IMR-90 (cell line): ENCODE data around the gene XRCC4. TPM values are rescaled to one million over a fixed set of nuclear protein-coding genes. Genes with fewer than 3 reads are reported as not detected.

ENCODE experiments used
- ATAC-seq: fragments of 200-7000 bp; cut with Tn5 transposase; 2 replicates; pipeline ENCODE4 v1.9.1; 2020; ENCODE audit warnings: low read depth, mild to moderate bottlenecking, moderate library complexity
- BruUV-seq: library from RNA; stranded (reverse); fragments of 400-500 nt; replicated peaks from 2 replicates; lab custom pipeline; 2021; lab: Mats Ljungman, UMichigan
- CTCF ChIA-PET: fragments of 300-600 bp; formaldehyde crosslinking; extraction: SDS; loops from one replicate; lab custom pipeline; 2021; ENCODE audit warnings: antibody characterized with exemption; lab: Yijun Ruan, JAX
- POLR2A ChIA-PET: fragments of 300-600 bp; sonication (Branson Sonifier 250); formaldehyde crosslinking; loops from one replicate; lab custom pipeline; 2022; ENCODE audit warnings: antibody characterized with exemption; ENCODE audit not compliant: unreplicated experiment; lab: Charles Lee
- DNase-seq: peaks from one replicate; pipeline ENCODE4 v3.0.0; 2013
- H2AFZ ChIP-seq: replicated peaks from 2 replicates; pipeline ENCODE3; 2013; ENCODE audit warnings: low read length, mild to moderate bottlenecking; ENCODE audit not compliant: poor library complexity
- H2AK5ac ChIP-seq: 2 replicates; pipeline ENCODE4 v1.6.1; 2013; ENCODE audit warnings: low read depth, low read length, inconsistent platforms
- H2AK9ac ChIP-seq: replicated peaks from 2 replicates; pipeline ENCODE3; 2013; ENCODE audit warnings: mild to moderate bottlenecking, low read depth, low read length, moderate library complexity; ENCODE audit not compliant: poor library complexity
- H2BK120ac ChIP-seq: 2 replicates; pipeline ENCODE4 v1.6.1; 2013; ENCODE audit warnings: low read depth, low read length, inconsistent platforms
- H2BK15ac ChIP-seq: 3 replicates; pipeline ENCODE4 v1.6.1; 2013; ENCODE audit warnings: low read depth, low read length, inconsistent platforms
- H2BK20ac ChIP-seq: 2 replicates; pipeline ENCODE4 v1.6.1; 2013; ENCODE audit warnings: low read depth, mild to moderate bottlenecking, inconsistent platforms, low read length, moderate library complexity
- H2BK5ac ChIP-seq: 2 replicates; pipeline ENCODE4 v1.6.1; 2013; ENCODE audit warnings: mild to moderate bottlenecking, low read depth, low read length, inconsistent platforms; ENCODE audit not compliant: poor library complexity, severe bottlenecking
- H3K14ac ChIP-seq: replicated peaks from 2 replicates; pipeline ENCODE4 v1.6.1; 2013; ENCODE audit warnings: low read depth, low read length, inconsistent platforms
- H3K18ac ChIP-seq: 2 replicates; pipeline ENCODE4 v1.6.1; 2013; ENCODE audit warnings: low read depth, low read length, control low read depth
- H3K23ac ChIP-seq: 2 replicates; pipeline ENCODE4 v1.6.1; 2013; ENCODE audit warnings: low read depth, low read length, inconsistent platforms
- H3K27ac ChIP-seq: 2 replicates; pipeline ENCODE4 v1.5.1; 2013; ENCODE audit warnings: mild to moderate bottlenecking, control low read depth, low read length; ENCODE audit not compliant: insufficient read depth
- H3K27me3 ChIP-seq: 2 replicates; pipeline ENCODE4 v1.6.1; 2013; ENCODE audit warnings: low read length; ENCODE audit not compliant: control insufficient read depth, insufficient read depth
- H3K36me3 ChIP-seq: 2 replicates; pipeline ENCODE4 v1.6.1; 2013; ENCODE audit warnings: low read length, mixed read lengths; ENCODE audit not compliant: control insufficient read depth, insufficient read depth
- H3K4ac ChIP-seq: 2 replicates; pipeline ENCODE4 v1.6.1; 2013; ENCODE audit warnings: low read depth, low read length, inconsistent platforms
- H3K4me1 ChIP-seq: 2 replicates; pipeline ENCODE4 v1.6.1; 2013; ENCODE audit warnings: low read length, mixed read lengths; ENCODE audit not compliant: control insufficient read depth, insufficient read depth
- H3K4me2 ChIP-seq: 2 replicates; pipeline ENCODE4 v1.6.1; 2013; ENCODE audit warnings: low read depth, mild to moderate bottlenecking, control low read depth, low read length, moderate library complexity
- H3K4me3 ChIP-seq: 2 replicates; pipeline ENCODE4 v1.5.1; 2013; ENCODE audit warnings: low read depth, mild to moderate bottlenecking, control low read depth, low read length, moderate library complexity; ENCODE audit not compliant: insufficient read depth
- H3K56ac ChIP-seq: 2 replicates; pipeline ENCODE4 v1.6.1; 2013; ENCODE audit warnings: low read length, inconsistent platforms; ENCODE audit not compliant: insufficient read depth; ENCODE audit errors: extremely low read depth
- H3K79me1 ChIP-seq, 2 experiments: 2 replicates each; pipeline ENCODE4 v1.6.1; 2013; ENCODE audit warnings: low read length in 2 of 2, inconsistent platforms in 1 of 2, low read depth in 1 of 2
- H3K9ac ChIP-seq: 2 replicates; pipeline ENCODE4 v1.6.1; 2013; ENCODE audit warnings: low read depth, low read length, control low read depth
- H3K9me1 ChIP-seq: 2 replicates; pipeline ENCODE4 v1.6.1; 2013; ENCODE audit warnings: low read length, inconsistent platforms; ENCODE audit not compliant: insufficient read depth
- H3K9me3 ChIP-seq: 2 replicates; pipeline ENCODE4 v1.6.1; 2013; ENCODE audit warnings: low read length; ENCODE audit not compliant: control insufficient read depth, insufficient read depth
- H4K20me1 ChIP-seq: 2 replicates; pipeline ENCODE4 v1.6.1; 2013; ENCODE audit warnings: low read length, inconsistent platforms; ENCODE audit not compliant: insufficient read depth
- H4K5ac ChIP-seq: 2 replicates; pipeline ENCODE4 v1.6.1; 2013; ENCODE audit warnings: mild to moderate bottlenecking, low read depth, low read length, control low read depth
- H4K8ac ChIP-seq, 2 experiments: 2 replicates each; pipeline ENCODE4 v1.6.1; 2013; ENCODE audit warnings: low read depth in 2 of 2, low read length in 2 of 2, control low read depth in 1 of 2, inconsistent platforms in 1 of 2
- H4K91ac ChIP-seq: 2 replicates; pipeline ENCODE4 v1.6.1; 2013; ENCODE audit warnings: low read depth, low read length, inconsistent platforms; ENCODE audit not compliant: insufficient read depth
- BHLHE40 ChIP-seq: fragments of 150-350 bp; IDR thresholded peaks from 2 replicates; pipeline ENCODE4 v1.6.1; 2016; ENCODE audit warnings: mild to moderate bottlenecking, low read depth, low read length
- RFX5 ChIP-seq: IDR thresholded peaks from 2 replicates; pipeline ENCODE4 v1.8.0; 2012; ENCODE audit warnings: low read depth, mild to moderate bottlenecking, low read length, moderate library complexity
- WGBS, 2 experiments: methylation state at CpG; one replicate each; pipeline versions ENCODE4 v1.1.5 to v1.1.7; 2013; ENCODE audit warnings: missing lambda C conversion rate in 2 of 2; ENCODE audit not compliant: insufficient read length in 1 of 2; ENCODE audit errors: extremely low coverage in 2 of 2; 5-methylcytosine and 5-hydroxymethylcytosine counted together
- dilution Hi-C: fragments of 300-500 bp; cut with HindIII; formaldehyde crosslinking; loops from one replicate; pipeline ENCODE4 v1.14.3; 2018; ENCODE audit warnings: low sequenced_read_pairs; ENCODE audit not compliant: unreplicated experiment
- in situ Hi-C: fragments of 300-500 bp; cut with MboI; formaldehyde crosslinking; loops from 3 replicates; pipeline ENCODE4 v1.14.3; 2019; ENCODE audit warnings: low sequenced_read_pairs, inconsistent platforms, mixed read lengths
- intact Hi-C: fragments of 100-400 bp; cut with micrococcal nuclease; formaldehyde crosslinking; loops from 2 replicates; pipeline ENCODE4 v1.10.0; 2022
- polyA plus RNA-seq, 3 experiments: library from polyadenylated mRNA; depleted of rRNA; stranded (reverse); fragments of >200 nt; gene quantifications; 2 replicates each; pipeline ENCODE4 v1.2.3, GENCODE V29; 2012; ENCODE audit warnings: low replicate concordance in 1 of 3
- total RNA-seq: library from RNA; depleted of rRNA; stranded (reverse); fragments of >200 nt; gene quantifications from 2 replicates; pipeline ENCODE4 v1.2.3, GENCODE V29; 2012
- TF ChIP-seq, protein P1 (sequence below): fragments of 150-350 bp; IDR thresholded peaks from 2 replicates; pipeline ENCODE4 v1.6.1; 2016; ENCODE audit warnings: low read depth, mild to moderate bottlenecking, low read length, moderate library complexity, borderline replicate concordance
- TF ChIP-seq, protein P2 (sequence below): conservative IDR thresholded peaks from 2 replicates; pipeline ENCODE4 v1.5.1; 2012; ENCODE audit warnings: mild to moderate bottlenecking, low read depth, low read length, improper control_type of control experiment
- TF ChIP-seq, protein P3 (sequence below): fragments of 150-350 bp; IDR thresholded peaks from 2 replicates; pipeline ENCODE4 v1.6.1; 2017; ENCODE audit warnings: mild to moderate bottlenecking, antibody characterized with exemption, low read length, low read depth

XRCC4 gene
- total and polyA plus RNA-seq, 2 of the 4 experiments (the other 2 are of a cell fraction): 3.5 to 4.7 TPM

DNA sequence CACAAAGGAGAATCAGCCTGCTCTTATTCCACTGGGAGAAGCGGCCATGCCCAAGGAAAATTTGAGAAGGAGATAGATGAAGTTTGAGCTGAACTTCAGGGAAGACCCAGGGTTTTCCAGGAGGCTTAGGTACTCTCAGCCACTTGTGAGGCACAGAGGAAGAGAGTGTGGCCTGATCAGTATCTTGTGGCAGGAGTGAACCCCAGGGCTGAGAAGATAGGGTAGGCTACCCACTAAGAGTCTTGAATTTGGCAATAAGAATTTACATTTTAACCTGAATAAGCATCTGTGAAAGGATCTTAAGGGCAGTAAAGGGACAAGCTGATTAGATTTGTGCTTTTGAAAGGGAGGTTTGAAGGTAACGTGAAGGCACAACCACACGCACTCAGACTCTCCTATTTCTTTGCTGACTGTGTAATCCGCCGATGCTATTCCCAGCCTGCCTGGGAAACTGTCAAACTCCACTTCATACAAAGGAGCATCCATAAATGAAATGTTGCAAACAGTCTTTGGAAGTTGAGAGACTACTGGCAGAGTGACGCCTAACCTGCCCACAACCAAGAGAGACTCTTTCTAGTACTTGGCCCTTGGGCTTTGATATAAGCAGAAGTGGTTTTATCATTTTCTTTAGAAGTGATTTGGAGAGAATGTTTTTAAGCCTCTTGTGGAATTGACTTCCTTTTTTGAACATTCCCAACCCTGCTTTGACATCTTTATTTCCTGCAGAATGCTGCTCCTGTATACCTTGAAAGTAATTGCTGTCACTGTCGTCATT is 286.0 kb downstream of the XRCC4 start:
- Histone ChIP-seq H3K4me1 (no peaks in the 10 kb centered on the region), H3K18ac (no peak overlapping the region), H3K9ac (no peak overlapping the region), H3K27ac (no peak overlapping the region), H3K79me1 (no peaks in the 10 kb centered on the region), H3K23ac (no peak overlapping the region), H4K8ac (no peak overlapping the region), H3K9me3 (peaks cover 3% of the 10 kb centered on the region; the same call in 1 of the 2 replicates), H3K4ac (no peak overlapping the region), H3K14ac (no peak overlapping the region), H3K56ac (no peak overlapping the region), H2AK5ac (no peak overlapping the region), H3K9me1 (peaks cover 3% of the 10 kb centered on the region; the same call in 1 of the 2 replicates), H4K91ac (no peak overlapping the region), H2BK15ac (no peak overlapping the region), H2BK120ac (no peak overlapping the region), H2AK9ac (no peak overlapping the region), H2AFZ (no peak overlapping the region), H4K20me1 (no peaks in the 10 kb centered on the region), H2BK5ac (no peak overlapping the region), H3K4me3 (no peak overlapping the region), H4K5ac (no peak overlapping the region), H3K4me2 (no peak overlapping the region), H3K27me3 (no peaks in the 10 kb centered on the region), H3K36me3 (no peaks in the 10 kb centered on the region), H2BK20ac (no peak overlapping the region)
- intact Hi-C loops (no loop called here), in situ Hi-C loops (no loop called here), dilution Hi-C loops (no loop called here)
- CTCF ChIA-PET: no interaction called here
- no TSS peak for BruUV-seq
- no peak for DNase-seq
- no peak for TF ChIP-seq BHLHE40
- TF ChIP-seq, protein P1, sequence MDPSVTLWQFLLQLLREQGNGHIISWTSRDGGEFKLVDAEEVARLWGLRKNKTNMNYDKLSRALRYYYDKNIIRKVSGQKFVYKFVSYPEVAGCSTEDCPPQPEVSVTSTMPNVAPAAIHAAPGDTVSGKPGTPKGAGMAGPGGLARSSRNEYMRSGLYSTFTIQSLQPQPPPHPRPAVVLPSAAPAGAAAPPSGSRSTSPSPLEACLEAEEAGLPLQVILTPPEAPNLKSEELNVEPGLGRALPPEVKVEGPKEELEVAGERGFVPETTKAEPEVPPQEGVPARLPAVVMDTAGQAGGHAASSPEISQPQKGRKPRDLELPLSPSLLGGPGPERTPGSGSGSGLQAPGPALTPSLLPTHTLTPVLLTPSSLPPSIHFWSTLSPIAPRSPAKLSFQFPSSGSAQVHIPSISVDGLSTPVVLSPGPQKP: no peak
- no peak for TF ChIP-seq RFX5
- TF ChIP-seq, protein P2, sequence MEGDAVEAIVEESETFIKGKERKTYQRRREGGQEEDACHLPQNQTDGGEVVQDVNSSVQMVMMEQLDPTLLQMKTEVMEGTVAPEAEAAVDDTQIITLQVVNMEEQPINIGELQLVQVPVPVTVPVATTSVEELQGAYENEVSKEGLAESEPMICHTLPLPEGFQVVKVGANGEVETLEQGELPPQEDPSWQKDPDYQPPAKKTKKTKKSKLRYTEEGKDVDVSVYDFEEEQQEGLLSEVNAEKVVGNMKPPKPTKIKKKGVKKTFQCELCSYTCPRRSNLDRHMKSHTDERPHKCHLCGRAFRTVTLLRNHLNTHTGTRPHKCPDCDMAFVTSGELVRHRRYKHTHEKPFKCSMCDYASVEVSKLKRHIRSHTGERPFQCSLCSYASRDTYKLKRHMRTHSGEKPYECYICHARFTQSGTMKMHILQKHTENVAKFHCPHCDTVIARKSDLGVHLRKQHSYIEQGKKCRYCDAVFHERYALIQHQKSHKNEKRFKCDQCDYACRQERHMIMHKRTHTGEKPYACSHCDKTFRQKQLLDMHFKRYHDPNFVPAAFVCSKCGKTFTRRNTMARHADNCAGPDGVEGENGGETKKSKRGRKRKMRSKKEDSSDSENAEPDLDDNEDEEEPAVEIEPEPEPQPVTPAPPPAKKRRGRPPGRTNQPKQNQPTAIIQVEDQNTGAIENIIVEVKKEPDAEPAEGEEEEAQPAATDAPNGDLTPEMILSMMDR: no peak
- TF ChIP-seq, protein P3, sequence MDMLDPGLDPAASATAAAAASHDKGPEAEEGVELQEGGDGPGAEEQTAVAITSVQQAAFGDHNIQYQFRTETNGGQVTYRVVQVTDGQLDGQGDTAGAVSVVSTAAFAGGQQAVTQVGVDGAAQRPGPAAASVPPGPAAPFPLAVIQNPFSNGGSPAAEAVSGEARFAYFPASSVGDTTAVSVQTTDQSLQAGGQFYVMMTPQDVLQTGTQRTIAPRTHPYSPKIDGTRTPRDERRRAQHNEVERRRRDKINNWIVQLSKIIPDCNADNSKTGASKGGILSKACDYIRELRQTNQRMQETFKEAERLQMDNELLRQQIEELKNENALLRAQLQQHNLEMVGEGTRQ: no peak
- WGBS, 2 experiments: no CpG with 5 or more reads among the region's 7 CpGs
- no peak for ATAC-seq
- POLR2A ChIA-PET: no interaction called here
